ENCODE results near the gene NOSTRIN.
A peak's percentile ranks its signal among the peaks of the same experiment; 100 is the strongest.

Gene NOSTRIN

DNA sequence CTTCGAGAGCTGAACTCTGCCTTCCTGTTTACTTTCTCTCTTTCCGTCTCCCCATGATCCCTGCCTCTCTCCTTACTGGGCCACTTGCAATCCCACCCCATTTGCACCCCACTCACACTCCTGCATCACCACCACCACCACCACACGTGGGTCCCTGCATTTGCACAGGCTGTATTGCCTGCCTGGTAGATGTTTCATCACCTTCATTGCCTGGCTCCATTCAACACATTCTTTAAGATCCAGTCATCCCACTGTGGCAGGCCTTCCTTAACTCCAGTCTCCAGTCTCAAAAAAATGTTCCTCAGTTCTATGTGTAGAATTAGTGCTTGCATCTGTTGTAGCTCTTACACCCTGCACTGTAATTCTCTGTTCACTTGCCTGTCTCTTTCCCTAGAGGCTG is 13.9 kb downstream of the NOSTRIN start:
- H3K36me3 ChIP-seq (ENCODE audit: control insufficient read depth, insufficient read depth, low read length), result no peaks in the 10 kb centered on the region
- H3K79me1 ChIP-seq (ENCODE audit: low read length), result no peaks in the 10 kb centered on the region
- H2BK120ac ChIP-seq (ENCODE audit: low read depth, low read length), result no peak overlapping the region
- DNase-seq, result peak; percentile 78
- H3K79me2 ChIP-seq (ENCODE audit: control insufficient read depth, insufficient read depth, low read length), result no peaks in the 10 kb centered on the region
- H4K5ac ChIP-seq (ENCODE audit: low read length), result no peak overlapping the region
- no peak overlapping the region for H3K27ac ChIP-seq (ENCODE audit: low read depth, low read length)
- no peak overlapping the region for H3K9ac ChIP-seq (ENCODE audit: low read length)
- H3K4ac ChIP-seq (ENCODE audit: low read depth, low read length), result no peak overlapping the region
- no peak overlapping the region for H3K18ac ChIP-seq (ENCODE audit: low read length)
- H3K4me1 ChIP-seq (ENCODE audit: control insufficient read depth, low read depth, low read length), result no peaks in the 10 kb centered on the region
- H4K8ac ChIP-seq (ENCODE audit: low read depth, low read length), result no peak overlapping the region
- H3K23ac ChIP-seq (ENCODE audit: low read length), result no peak overlapping the region
- no peaks in the 10 kb centered on the region for H3K27me3 ChIP-seq (ENCODE audit: insufficient read depth, low read length, poor library complexity)
- WGBS (ENCODE audit: extremely low coverage, insufficient coverage, low lambda C conversion rate), result no CpG with 5 or more reads among the region's 3 CpGs
- H3K4me2 ChIP-seq (ENCODE audit: low read length), result no peak overlapping the region
- no peak overlapping the region for H2AK5ac ChIP-seq (ENCODE audit: low read length)
- H3K4me3 ChIP-seq (ENCODE audit: low read length), result no peak overlapping the region
- no peak overlapping the region for H2BK15ac ChIP-seq (replicated peaks; ENCODE audit: low read depth)
- H2BK5ac ChIP-seq (ENCODE audit: low read length), result no peak overlapping the region
- H3K56ac ChIP-seq (ENCODE audit: low read length), result no peak overlapping the region

GRCh38 chr2:168819050-168819715 is 16.7 kb downstream of the NOSTRIN start:
- Histone ChIP-seq H4K5ac (ENCODE audit: low read length) (no peak overlapping the region), H4K8ac (ENCODE audit: low read depth, low read length) (no peak overlapping the region), H3K18ac (ENCODE audit: low read length) (no peak overlapping the region), H3K4me3 (ENCODE audit: low read length) (no peak overlapping the region), H3K56ac (ENCODE audit: low read length) (no peak overlapping the region), H2BK120ac (ENCODE audit: low read depth, low read length) (no peak overlapping the region), H2AK5ac (ENCODE audit: low read length) (no peak overlapping the region), H3K27ac (ENCODE audit: low read depth, low read length) (no peak overlapping the region), H3K4me1 (ENCODE audit: control insufficient read depth, low read depth, low read length) (no peaks in the 10 kb centered on the region), H2BK15ac (replicated peaks; ENCODE audit: low read depth) (no peak overlapping the region), H3K23ac (ENCODE audit: low read length) (no peak overlapping the region), H3K9ac (ENCODE audit: low read length) (no peak overlapping the region), H3K4ac (ENCODE audit: low read depth, low read length) (no peak overlapping the region), H3K79me2 (ENCODE audit: control insufficient read depth, insufficient read depth, low read length) (no peaks in the 10 kb centered on the region), H3K36me3 (ENCODE audit: control insufficient read depth, insufficient read depth, low read length) (no peaks in the 10 kb centered on the region), H3K4me2 (ENCODE audit: low read length) (no peak overlapping the region), H3K27me3 (ENCODE audit: insufficient read depth, low read length, poor library complexity) (no peaks in the 10 kb centered on the region), H2BK5ac (ENCODE audit: low read length) (no peak overlapping the region), H3K79me1 (ENCODE audit: low read length) (no peaks in the 10 kb centered on the region)
- DNase-seq, result no peak
- WGBS (ENCODE audit: extremely low coverage, insufficient coverage, low lambda C conversion rate), result no CpG with 5 or more reads among the region's 10 CpGs

DNA sequence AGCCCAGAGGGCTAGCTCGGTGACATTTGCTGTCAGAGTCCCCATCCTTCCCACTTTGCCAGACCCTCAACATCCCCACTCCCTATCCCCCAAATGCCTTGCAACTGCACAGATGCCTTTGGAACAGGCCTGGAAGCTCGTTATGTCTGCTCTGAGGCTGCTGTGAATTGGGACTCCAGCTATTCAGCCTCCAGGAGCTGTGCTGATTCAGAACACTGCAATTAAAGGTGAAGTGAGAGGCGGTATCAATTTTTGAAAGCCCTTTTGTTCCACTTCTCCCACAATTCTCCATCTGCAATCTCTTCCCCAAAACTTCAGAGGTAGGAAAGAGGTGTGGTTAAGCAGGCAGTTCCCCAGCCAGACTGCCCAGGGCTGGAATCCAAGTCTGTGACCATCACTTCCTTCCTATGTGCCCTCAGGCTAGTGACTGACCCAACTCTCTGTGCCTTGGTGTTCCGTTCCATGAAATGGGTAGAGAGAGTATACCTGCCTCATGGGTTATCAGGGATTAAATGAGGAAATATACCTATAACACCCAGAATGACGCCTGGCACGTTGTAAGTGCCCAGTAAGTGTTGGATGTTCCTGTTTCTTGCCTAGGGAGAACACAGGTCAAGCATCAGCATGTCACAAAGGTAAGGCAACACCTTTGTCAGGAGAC is 17.5 kb downstream of the NOSTRIN start:
- Histone ChIP-seq H4K5ac (ENCODE audit: low read length) (no peak overlapping the region), H4K8ac (ENCODE audit: low read depth, low read length) (no peak overlapping the region), H3K4me1 (ENCODE audit: control insufficient read depth, low read depth, low read length) (no peaks in the 10 kb centered on the region), H2BK15ac (replicated peaks; ENCODE audit: low read depth) (no peak overlapping the region), H3K4me3 (ENCODE audit: low read length) (no peak overlapping the region), H3K56ac (ENCODE audit: low read length) (no peak overlapping the region), H2BK5ac (ENCODE audit: low read length) (no peak overlapping the region), H3K36me3 (ENCODE audit: control insufficient read depth, insufficient read depth, low read length) (no peaks in the 10 kb centered on the region), H3K18ac (ENCODE audit: low read length) (no peak overlapping the region), H2AK5ac (ENCODE audit: low read length) (no peak overlapping the region), H3K9ac (ENCODE audit: low read length) (no peak overlapping the region), H3K27ac (ENCODE audit: low read depth, low read length) (no peak overlapping the region), H3K79me1 (ENCODE audit: low read length) (no peaks in the 10 kb centered on the region), H3K79me2 (ENCODE audit: control insufficient read depth, insufficient read depth, low read length) (no peaks in the 10 kb centered on the region), H2BK120ac (ENCODE audit: low read depth, low read length) (no peak overlapping the region), H3K27me3 (ENCODE audit: insufficient read depth, low read length, poor library complexity) (no peaks in the 10 kb centered on the region), H3K4me2 (ENCODE audit: low read length) (no peak overlapping the region), H3K4ac (ENCODE audit: low read depth, low read length) (no peak overlapping the region), H3K23ac (ENCODE audit: low read length) (no peak overlapping the region)
- no peak for DNase-seq
- no CpG with 5 or more reads among the region's 6 CpGs for WGBS (ENCODE audit: extremely low coverage, insufficient coverage, low lambda C conversion rate)

DNA sequence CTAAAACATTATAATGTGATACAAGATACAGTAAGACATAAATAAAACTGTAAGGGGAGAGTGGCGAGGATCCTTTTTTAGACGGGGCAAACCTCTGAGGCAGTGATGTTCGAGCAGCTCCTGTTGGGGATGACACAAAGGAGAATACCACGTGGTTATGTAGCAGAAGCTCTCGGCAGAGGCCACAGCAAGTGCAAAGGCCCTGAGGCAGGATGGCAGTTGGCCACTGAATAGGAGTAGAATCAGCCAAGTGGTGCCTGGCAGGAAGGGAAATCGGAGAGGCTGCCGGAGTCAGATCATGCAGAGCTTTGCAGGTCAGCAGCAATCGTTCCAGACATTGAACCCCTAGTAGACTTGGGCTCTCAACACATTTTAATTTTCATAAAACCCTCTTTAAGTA is 19.1 kb downstream of the NOSTRIN start:
- no peak overlapping the region for H3K18ac ChIP-seq (ENCODE audit: low read length)
- H4K8ac ChIP-seq (ENCODE audit: low read depth, low read length), result no peak overlapping the region
- no peak for DNase-seq
- H3K27me3 ChIP-seq (ENCODE audit: insufficient read depth, low read length, poor library complexity), result no peaks in the 10 kb centered on the region
- no peak overlapping the region for H3K4ac ChIP-seq (ENCODE audit: low read depth, low read length)
- H3K4me1 ChIP-seq (ENCODE audit: control insufficient read depth, low read depth, low read length), result no peaks in the 10 kb centered on the region
- H3K4me3 ChIP-seq (ENCODE audit: low read length), result no peak overlapping the region
- H3K9ac ChIP-seq (ENCODE audit: low read length), result no peak overlapping the region
- H4K5ac ChIP-seq (ENCODE audit: low read length), result no peak overlapping the region
- no peak overlapping the region for H3K23ac ChIP-seq (ENCODE audit: low read length)
- no peaks in the 10 kb centered on the region for H3K79me1 ChIP-seq (ENCODE audit: low read length)
- H2AK5ac ChIP-seq (ENCODE audit: low read length), result no peak overlapping the region
- H2BK120ac ChIP-seq (ENCODE audit: low read depth, low read length), result no peak overlapping the region
- no peak overlapping the region for H3K4me2 ChIP-seq (ENCODE audit: low read length)
- H3K79me2 ChIP-seq (ENCODE audit: control insufficient read depth, insufficient read depth, low read length), result no peaks in the 10 kb centered on the region
- no peak overlapping the region for H3K56ac ChIP-seq (ENCODE audit: low read length)
- no peaks in the 10 kb centered on the region for H3K36me3 ChIP-seq (ENCODE audit: control insufficient read depth, insufficient read depth, low read length)
- no CpG with 5 or more reads among the region's 8 CpGs for WGBS (ENCODE audit: extremely low coverage, insufficient coverage, low lambda C conversion rate)
- H2BK5ac ChIP-seq (ENCODE audit: low read length), result no peak overlapping the region
- no peak overlapping the region for H3K27ac ChIP-seq (ENCODE audit: low read depth, low read length)
- H2BK15ac ChIP-seq (replicated peaks; ENCODE audit: low read depth), result no peak overlapping the region

DNA sequence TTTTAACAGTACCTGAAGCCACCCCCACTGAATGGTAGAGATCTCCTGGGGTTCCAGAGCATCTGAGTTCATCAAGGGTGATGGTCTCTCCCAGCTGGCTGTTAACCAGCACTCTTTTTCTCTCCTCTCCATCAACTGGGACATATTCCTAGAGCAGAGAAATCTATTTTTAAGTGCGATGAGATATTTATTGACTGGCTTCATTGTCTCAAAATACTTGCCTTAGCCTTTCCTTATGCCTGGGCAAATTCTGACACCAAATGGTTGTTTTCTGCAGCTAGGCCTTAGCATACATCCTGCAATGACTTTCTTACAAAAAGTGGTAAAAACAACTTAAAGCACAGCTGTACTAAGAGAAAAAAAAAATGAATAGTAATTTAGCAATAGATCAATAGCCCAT is 19.6 kb downstream of the NOSTRIN start:
- Histone ChIP-seq H3K27ac (ENCODE audit: low read depth, low read length) (no peak overlapping the region), H4K8ac (ENCODE audit: low read depth, low read length) (no peak overlapping the region), H2BK15ac (replicated peaks; ENCODE audit: low read depth) (no peak overlapping the region), H3K4me1 (ENCODE audit: control insufficient read depth, low read depth, low read length) (no peaks in the 10 kb centered on the region), H4K5ac (ENCODE audit: low read length) (no peak overlapping the region), H3K4ac (ENCODE audit: low read depth, low read length) (no peak overlapping the region), H3K18ac (ENCODE audit: low read length) (no peak overlapping the region), H3K56ac (ENCODE audit: low read length) (no peak overlapping the region), H3K79me2 (ENCODE audit: control insufficient read depth, insufficient read depth, low read length) (no peaks in the 10 kb centered on the region), H3K4me3 (ENCODE audit: low read length) (no peak overlapping the region), H2BK5ac (ENCODE audit: low read length) (no peak overlapping the region), H3K36me3 (ENCODE audit: control insufficient read depth, insufficient read depth, low read length) (no peaks in the 10 kb centered on the region), H3K23ac (ENCODE audit: low read length) (no peak overlapping the region), H2AK5ac (ENCODE audit: low read length) (no peak overlapping the region), H3K9ac (ENCODE audit: low read length) (no peak overlapping the region), H3K27me3 (ENCODE audit: insufficient read depth, low read length, poor library complexity) (no peaks in the 10 kb centered on the region), H2BK120ac (ENCODE audit: low read depth, low read length) (no peak overlapping the region), H3K79me1 (ENCODE audit: low read length) (no peaks in the 10 kb centered on the region), H3K4me2 (ENCODE audit: low read length) (no peak overlapping the region)
- no peak for DNase-seq
- no CpG with 5 or more reads among the region's 1 CpG for WGBS (ENCODE audit: extremely low coverage, insufficient coverage, low lambda C conversion rate)

DNA sequence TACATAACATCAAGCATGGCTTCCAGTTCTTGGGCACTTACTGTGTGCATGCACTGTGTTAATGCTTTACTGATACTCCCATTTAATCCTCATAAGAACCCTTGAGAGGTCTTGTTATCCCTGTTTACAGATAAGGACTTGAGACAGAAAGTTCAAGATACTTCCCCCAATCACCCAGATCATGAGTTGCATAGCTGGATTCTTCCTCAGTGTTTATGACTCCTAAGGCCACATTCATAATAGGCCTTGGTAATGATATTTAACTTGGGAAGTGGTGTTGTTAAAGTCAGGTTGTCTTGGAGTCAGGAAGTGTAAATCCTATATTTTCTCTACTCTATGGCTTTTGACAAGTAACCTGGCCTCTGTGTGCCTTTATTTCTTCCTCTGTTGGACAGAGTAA is 22.7 kb downstream of the NOSTRIN start:
- Histone ChIP-seq H2AK5ac (ENCODE audit: low read length) (no peak overlapping the region), H3K4me2 (ENCODE audit: low read length) (no peak overlapping the region), H3K18ac (ENCODE audit: low read length) (no peak overlapping the region), H4K8ac (ENCODE audit: low read depth, low read length) (no peak overlapping the region), H3K4ac (ENCODE audit: low read depth, low read length) (no peak overlapping the region), H3K27me3 (ENCODE audit: insufficient read depth, low read length, poor library complexity) (no peaks in the 10 kb centered on the region), H2BK15ac (replicated peaks; ENCODE audit: low read depth) (no peak overlapping the region), H4K5ac (ENCODE audit: low read length) (no peak overlapping the region), H3K56ac (ENCODE audit: low read length) (no peak overlapping the region), H3K79me1 (ENCODE audit: low read length) (no peaks in the 10 kb centered on the region), H3K79me2 (ENCODE audit: control insufficient read depth, insufficient read depth, low read length) (no peaks in the 10 kb centered on the region), H3K36me3 (ENCODE audit: control insufficient read depth, insufficient read depth, low read length) (no peaks in the 10 kb centered on the region), H3K9ac (ENCODE audit: low read length) (no peak overlapping the region), H3K27ac (ENCODE audit: low read depth, low read length) (no peak overlapping the region), H3K4me1 (ENCODE audit: control insufficient read depth, low read depth, low read length) (no peaks in the 10 kb centered on the region), H3K4me3 (ENCODE audit: low read length) (no peak overlapping the region), H2BK120ac (ENCODE audit: low read depth, low read length) (no peak overlapping the region), H3K23ac (ENCODE audit: low read length) (no peak overlapping the region), H2BK5ac (ENCODE audit: low read length) (no peak overlapping the region)
- no peak for DNase-seq
